C1 segment of cervical spinal cord (tissue), 14 donors: ENCODE results near the gene BARX2.

ENCODE experiments used
- DNase-seq, 14 donors: peaks; one replicate each; lab custom pipeline; 2025; lab: John Stamatoyannopoulos, UW

BARX2 gene

DNA sequence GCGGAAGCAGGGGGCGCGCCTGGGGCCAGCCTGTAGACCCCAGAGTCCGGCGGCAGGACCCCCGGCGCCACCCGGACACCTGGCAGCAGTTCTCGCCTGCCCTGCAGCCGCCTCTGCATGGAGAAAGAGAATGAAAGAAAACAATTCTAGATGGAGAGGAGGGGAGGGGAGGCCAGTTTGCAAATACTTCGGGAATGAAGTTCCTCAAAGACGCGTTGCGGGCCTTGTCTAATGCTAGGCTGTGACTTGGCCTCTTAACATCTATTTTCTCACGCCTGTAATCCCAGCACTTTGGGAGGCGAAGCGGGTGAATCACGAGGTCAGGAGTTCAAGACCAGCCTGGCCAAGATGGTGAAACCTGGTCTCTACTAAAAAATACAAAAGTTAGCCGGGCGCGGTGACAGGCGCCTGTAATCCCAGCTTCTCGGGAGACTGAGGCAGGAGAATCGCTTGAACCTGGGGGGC is 2.1 kb upstream of the BARX2 start:
- DNase-seq = no peak

DNA sequence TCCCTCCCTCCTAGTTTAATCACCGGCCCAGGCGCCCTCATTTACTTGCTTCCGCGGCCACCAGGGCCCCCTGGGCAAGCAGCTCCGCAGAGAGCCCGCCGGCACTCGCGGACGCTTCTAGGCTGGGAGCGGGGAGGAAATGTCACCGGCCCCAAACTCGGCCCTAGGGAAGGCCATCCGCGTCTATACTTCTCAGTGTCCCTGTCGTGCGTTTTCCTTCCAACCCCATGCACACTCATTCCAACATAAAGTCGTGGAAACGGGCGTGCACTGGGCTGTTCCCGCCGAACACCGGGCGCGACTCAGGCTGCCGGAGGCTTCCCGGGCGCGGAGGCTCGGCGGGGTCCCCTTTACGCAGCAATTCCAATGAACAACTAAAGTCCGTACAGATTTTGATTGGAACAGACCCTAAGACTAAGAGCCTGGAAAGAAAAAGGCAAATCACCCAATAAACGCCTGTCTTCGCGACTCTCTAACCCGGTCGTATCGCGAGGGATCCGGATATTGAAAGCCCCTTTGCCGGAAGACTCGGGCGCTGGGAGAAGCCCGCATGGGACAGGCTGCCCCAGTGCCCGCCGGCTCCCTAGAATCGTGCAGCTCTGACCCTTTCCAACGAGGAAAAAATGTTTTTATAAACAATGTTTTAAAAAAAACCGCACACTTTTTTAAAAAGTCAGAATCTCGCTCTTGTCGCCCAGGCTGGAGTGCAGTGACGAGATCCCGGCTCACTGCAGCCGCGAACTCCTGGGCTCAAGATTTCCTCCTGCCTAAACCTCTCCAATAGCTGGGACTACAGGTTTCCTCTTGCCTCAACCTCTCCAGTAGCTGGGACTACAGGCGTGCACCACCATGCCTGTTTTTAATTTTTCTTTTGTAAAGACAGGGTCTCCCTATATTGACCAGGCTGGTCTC is 1.3 kb upstream of the BARX2 start:
- no peak for DNase-seq

DNA sequence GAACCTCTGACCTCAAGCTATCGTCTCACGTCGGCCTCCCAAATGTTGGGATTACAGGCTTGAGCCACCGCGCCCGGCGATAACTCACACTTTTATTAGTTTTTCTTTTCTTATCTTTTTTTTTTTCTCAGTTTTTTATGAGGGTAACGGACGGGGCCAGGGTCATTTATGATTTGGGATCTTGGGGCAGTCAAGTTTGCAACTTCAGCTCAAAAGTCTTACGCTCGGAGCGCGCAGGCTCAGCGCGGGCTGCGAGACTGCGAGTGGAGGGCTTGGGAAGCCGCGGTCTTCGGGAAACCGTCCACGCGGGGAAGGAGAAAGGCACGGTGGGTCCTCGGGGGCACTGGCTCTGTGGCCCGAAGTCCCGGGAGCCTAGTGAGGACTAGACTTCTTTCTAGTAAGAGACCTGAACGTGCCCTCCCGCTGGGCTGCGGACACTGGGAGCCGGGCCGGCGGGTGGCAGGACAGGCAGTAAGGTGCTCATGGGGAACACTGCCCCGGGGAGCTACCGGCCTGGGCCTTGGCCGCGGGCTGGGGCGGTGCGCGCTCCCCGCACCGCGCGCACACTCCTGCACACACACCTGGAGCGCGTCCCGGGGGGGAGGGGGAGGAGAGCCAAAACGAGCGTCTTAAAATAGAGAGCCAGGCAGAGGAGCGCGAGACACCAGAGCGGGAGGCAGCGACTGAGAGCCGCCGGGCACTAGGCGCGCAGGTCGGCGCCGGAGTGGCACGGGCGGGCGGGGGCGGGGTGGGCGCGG is 476 bp upstream of the BARX2 start:
- DNase-seq = peak in 1 of 14 donors; percentile 43

DNA sequence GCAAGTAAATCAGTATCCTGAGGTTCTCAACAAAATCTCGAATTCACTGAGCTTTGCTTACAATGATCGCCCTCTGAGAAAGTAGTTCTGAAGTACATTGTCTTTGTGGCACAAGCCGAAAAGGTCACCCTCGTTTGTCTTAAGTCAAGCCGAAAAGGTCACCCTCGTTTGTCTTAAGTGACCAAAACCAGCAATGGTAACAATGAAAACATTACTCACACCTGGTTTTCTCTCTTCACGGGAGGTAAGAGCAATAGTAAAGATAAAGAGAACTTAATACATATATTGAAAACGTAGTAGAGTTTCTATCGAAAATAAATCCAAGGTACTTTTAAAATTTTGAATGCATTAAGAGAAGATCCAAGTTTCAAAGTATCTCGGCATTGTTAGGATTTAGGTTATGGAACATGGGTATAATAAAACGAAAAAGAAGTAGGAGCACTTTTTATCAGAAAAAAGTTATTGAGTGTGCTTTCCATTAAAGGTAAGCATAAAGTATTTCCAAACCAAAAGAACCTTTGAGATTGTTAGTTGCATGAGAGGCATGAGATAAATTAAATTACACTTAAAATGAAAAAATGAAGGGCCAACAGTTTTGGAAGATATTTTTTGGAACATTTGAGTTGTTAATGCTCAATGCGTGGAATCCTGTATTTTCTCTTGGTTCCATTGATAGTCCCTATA is 1.2 kb downstream of the BARX2 start:
- DNase-seq = no peak

DNA sequence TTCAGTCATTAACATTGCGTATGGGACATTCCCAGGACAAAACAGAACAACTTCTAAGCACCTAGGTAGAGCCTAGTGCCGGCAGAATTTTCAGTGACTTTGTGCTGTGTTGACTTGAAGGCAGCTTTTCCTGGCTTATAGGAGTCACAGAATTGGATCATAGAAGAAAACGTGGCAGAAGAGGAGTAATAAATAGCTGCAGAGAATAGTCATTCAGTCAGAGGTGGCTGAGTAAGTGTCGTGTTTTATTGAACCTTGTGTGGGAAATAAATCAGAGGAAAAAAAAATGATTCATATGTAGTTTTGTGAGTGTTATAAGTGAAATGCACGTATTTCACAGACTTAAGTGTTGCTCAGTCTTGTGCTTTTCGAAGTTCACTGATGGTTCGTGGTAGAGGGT is 2.1 kb downstream of the BARX2 start:
- no peak for DNase-seq

DNA sequence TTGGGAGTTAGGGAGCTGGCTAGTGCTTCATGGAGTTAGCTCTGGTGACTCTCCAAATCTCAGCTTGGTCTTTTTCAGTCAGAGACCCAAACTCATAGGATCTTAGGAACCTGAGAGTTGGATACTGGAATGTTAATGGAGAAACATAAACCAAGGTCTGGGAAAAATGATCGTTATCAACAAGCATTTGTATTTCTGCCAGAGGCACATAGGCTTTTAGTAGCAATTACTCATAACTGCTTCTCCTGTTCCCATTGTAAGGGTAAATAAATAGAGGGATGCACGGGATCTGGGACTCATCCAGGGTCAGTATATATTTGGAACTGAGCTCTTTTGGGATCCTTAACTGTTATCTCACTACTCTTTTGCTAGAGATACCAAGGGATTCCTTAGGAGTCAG is 4.8 kb downstream of the BARX2 start:
- DNase-seq = no peak

DNA sequence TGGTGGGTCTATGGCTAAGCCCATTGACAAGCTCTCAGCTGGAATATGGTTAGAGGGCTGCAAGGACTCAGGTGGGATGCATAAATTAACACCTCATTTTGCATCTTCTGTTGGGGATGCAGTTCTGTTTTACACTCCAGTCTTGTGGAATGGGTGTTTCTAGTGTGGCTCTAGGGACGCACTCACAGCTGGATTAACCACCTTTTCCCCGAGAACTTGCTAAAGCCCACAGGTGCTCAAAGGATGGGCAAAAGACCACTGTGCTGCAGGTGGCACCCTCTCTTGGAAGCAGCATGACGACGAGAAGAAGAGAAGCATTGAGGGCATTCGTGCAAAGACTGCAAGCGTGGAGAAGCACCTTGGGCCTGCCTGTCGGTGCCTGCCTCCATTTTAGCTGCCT is 6.9 kb downstream of the BARX2 start:
- no peak for DNase-seq

DNA sequence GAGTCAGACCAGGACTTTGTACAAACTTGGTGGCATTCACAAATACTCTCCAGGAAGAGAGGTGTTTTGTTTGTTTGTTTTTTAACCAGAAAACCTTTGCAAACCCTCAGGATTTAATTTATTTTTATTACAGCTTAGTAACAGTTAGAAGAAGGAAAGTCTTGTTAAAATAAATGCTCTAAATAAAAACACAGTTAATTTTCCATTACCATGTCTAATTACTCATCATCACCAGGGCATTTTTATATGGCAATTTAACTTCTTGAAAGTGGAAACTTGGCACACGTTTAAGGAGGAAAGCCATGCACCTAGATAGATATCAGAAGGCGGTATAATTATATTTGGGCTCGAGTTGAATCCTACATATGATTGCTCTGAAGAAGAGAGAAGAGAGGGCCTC is 7.4 kb downstream of the BARX2 start:
- no peak for DNase-seq

DNA sequence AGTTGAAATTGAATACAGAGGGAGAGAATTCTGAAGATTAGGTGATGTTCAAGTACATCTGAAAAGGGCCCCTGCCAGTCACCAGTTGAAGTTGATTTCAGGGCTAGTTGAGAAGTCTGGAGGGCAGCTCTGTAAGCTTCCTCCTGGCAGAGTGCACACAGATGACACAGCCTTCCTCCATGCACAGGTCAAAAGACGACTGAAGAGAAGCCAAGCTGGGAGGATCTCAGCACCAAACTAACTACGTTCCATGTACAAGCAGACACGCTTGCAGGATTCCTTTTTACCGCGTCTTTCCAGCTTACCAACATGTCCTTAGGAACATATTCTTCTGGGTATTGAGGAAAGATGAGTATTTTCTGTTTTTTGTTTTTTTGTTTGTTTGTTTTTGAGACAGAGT is 7.9 kb downstream of the BARX2 start:
- no peak for DNase-seq

DNA sequence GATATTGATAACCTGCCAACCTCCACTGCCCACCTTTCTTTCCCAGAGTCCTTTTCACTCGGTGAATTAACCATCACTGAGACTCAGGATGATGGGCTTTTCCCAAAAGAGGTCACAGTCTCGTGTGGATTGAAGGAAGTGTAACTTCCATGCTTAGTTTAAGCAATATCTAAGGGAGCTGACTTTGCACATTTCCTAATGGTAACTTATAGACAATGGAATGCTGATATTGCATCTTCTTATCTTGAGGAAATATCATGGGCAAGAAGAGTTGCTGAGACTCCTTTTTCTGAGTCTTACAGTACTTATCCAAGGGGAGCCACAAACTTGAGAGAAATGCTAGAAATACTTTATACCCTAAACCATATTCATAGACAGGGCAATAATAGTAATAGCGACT is 8.8 kb downstream of the BARX2 start:
- no peak for DNase-seq

DNA sequence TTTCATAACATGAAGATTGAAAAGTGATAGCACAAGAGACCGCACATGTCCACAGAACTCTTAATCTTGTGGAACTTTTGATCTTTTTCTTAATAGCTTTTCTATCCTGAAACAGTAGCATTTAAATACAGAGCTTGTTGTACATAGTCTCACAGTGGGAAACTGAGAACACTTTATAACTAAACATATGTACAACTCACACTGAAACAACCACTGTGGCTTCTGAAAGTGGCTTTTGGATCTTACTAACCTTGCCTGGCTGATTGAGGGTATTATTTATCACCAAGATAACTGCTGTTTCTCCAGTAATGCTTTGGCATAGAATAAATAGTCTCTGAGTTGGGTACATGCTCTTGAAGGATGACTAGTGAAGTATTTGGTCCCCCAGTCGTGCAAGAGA is 10.2 kb downstream of the BARX2 start:
- no peak for DNase-seq

DNA sequence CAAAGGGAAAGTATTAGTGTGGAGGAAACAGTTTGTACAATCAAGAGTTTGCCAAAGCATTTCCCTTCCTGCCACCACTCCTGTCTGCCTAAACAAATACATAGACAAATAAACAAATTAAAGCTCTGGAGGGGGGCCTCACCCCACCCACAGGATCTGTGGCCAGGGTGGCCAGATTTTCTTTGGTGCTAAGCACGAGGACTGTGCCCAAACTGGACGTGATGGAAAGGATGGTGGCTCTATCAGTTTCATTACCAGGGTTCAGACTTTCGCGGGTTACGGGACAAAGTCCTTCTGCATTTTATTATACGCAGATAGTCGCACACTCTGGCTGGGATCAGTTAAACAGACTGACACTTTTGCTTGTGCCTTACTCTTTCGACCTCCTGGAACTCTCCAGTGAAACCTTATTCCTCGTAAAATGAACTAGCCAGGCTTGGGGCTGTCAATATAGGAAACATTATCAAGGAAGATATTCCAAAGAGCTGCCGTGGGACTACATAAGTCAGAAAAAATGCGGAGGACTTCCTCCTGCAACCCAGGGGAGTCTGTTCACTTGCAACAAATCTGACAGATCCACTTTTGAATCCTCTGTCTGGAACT is 11.2 kb downstream of the BARX2 start:
- no peak for DNase-seq

DNA sequence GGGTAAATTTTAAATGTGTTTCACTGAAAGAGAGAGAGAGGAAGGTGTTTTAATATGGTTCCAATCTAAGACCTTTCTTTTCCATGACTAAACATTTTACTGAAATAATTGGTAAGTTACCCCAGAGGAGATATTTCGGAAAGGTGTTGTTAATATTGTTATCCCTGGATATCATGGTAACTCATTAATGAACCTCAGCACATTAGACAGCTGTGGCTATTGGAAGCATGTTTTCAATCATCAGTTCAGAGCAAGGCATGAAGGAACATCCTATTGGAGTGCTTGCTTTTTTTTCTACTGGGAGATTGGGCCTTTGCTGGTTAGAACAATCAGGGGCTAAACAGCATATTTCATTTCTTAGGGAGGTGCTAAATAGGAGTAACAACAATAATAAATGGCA is 11.8 kb downstream of the BARX2 start:
- no peak for DNase-seq

DNA sequence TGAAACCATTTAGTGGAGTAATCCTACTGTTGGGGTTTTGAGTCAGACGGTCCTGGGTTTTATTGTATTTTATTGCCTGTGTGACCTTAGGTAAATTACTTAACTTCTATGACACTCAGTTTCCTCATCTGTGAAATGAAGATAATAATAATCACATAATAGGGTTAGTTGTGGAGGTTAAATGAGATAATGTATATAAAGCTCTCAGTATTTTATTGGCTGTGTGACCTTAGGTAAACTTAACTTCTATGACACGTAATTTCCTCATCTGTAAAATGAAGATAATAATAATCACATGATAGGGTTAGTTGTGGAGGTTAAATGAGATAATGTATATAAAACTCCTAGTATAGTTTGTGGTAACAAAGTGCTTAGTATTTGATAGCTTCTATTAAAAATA is 13.2 kb downstream of the BARX2 start:
- DNase-seq = no peak

DNA sequence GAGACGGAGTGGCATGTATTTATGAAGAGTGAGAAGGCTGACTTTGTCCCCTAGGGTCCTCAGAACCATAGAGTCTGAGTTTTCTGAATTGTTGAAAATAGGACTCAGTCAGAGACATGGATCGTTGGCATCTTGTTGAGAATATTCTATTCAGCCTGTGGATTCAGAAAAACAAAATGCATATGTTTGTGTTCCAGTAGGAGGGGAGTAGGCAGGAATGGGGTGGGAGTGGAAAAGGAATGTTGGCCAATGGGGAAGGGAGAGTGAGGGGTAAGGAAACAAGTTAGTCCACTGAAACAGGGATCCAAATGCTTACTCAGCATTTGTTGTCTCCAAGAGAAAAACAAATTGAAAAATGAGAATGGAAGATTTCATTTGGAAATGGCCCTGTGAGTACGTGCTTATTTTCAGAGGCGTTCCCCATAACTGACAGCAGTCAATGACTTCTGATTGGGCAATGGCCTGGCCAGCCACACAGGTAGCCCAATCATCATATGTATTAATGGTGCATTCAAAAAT is 14.7 kb downstream of the BARX2 start:
- DNase-seq = no peak

DNA sequence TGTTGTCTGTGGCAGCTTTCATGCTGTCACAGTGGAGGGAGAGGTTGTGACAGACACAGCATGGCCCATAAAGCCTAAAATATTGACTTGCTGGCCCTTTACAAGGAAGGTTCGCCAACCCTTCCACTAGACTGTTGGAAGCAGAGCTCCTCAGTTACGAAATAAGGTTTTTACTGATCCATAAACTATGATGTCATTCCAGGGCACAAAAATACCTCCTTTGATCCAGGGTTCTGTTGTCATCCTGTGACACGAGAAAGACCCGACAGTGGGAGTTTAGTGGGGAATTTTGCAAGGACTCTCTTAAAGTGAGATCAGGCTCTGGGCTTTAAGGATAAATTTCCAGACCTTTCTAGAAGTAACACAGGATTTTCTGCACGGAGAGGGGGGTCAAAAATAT is 15.7 kb downstream of the BARX2 start:
- DNase-seq = no peak

DNA sequence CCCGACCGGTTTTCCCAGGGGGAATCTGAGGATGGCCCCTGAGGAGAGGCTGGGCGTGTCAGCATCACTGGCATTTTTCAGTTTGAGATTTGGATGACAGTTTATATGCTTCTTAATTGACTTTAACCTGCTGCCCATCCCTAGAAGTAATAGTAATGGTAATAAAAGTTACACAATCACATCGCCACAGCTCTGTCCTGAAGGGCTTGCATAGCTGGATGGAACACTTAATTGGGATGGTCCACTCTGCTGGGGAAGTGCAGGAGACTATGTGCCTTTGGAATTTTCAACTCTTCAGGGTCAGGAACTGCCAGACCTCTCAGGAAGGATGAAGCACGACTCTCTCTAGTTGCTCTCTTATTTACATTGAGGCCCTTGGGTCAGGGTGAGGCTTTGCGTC is 16.2 kb downstream of the BARX2 start:
- DNase-seq = no peak

DNA sequence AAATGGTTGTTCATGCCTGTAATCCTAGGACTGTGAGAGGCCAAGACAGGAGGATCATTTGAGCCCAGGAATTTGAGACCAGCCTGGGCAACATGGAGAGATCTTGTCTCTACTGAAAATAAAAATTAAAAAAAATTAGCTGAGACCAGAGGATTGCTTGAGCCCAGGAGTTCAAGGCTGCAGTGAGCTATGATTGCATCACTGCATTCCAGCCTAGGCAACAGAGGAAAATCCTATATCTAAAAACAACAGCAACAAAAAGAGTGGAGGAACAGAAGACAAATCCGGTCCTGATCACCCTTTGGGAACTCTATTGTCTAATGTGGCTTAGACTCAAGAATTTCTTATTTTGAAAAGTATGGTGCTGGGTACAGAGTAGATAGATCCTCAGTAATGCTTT is 17.3 kb downstream of the BARX2 start:
- no peak for DNase-seq

DNA sequence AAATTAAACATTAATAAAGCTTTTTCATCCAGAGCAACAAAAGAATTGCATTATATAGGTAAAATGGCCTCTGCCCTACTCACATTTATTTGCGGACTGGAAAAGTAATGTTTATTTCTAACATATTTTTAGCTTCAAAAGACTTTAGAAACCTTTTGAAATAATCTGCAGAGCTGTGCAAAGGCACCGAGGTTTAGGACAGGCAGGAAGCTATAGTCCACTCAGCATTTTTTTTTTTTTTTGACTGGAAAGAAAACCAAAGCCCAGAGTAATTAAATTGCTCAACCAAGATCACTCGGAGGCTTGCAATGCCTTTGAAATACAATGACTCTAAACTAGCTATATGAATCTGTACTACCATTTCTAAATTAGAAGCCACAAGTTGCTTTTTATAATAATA is 19.1 kb downstream of the BARX2 start:
- DNase-seq = no peak

DNA sequence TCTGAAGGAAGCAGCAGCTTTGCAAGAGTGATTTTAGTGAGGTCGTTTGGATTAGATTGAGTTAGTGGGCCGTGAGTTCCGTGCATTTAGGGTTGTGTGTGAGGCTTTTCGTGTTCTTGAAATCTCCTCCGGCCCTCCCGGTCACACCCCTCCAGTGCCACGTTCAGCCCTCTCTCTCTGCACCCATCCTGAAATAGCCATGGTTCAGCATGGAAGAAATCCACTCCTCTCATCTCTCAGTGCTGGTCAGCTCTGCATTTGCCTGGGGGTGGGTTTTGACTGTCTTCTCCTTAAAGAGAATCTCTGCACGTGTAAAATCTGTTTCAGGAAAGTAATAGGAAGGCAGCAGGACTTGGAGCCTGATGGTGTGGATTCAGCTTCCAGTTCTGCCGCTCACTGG is 19.8 kb downstream of the BARX2 start:
- DNase-seq = no peak

DNA sequence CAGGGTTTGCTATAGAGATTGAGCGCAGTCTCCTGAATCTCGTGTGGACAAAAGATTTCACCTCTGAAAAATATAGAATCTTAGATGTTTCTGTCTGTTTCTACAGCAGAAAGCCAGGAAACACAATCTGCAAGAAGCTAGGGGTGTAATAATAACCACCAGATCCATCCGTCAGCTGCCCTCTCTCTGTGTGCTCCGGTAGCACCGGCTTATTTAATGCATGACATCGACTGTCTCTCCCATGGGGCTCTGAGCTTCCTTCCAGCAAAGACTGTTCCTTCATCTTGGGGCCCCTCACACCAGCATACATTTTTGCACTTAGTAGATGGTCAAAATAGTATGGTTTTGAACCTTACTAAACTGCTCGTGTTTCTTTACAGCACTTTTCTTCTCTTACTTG is 20.2 kb downstream of the BARX2 start:
- DNase-seq = no peak

DNA sequence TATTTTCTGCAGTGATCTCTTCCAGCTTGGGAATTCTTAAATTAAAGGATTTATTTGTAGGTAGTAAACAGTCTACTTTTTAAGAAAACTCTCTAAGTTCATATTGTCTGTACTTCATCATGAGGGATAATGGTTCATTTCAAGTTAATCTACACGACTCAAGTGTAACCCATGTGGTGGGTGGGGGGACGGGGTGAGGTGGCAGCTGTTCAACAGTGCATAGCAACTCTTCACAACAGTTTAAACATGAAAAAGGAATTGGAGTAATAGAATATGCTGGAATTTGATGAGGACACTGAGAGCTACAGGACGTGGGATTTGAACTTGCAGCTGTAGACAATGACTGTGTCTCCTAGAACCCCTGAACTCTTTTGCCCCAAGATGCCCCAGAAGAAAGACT is 20.8 kb downstream of the BARX2 start:
- DNase-seq = no peak
